D721Med (cell line): ENCODE data around the gene PTPRU.

ENCODE experiments used
- DNase-seq: peaks from one replicate; pipeline ENCODE4 v3.0.0; 2011; ENCODE audit warnings: low spot score; ENCODE audit not compliant: insufficient read length
- FAIRE-seq: peaks from 2 replicates; lab custom pipeline; 2011; peaks lifted over from hg19 to GRCh38; lab: Jason Lieb, UNC
- CTCF ChIP-seq: IDR thresholded peaks from 2 replicates; pipeline ENCODE4 v1.5.1; 2012; ENCODE audit warnings: mild to moderate bottlenecking, control low read depth; ENCODE audit not compliant: insufficient read depth; ENCODE audit errors: missing control alignments

Gene PTPRU

GRCh38 chr1:29278124-29278523, 41.8 kb downstream of the PTPRU start:
- DNase-seq (no peak), FAIRE-seq (no peak)
- TF ChIP-seq CTCF: no peak

- DNase-seq (no peak), FAIRE-seq (no peak)
- TF ChIP-seq CTCF: no peak
These were observed 43.1 kb downstream of the PTPRU start for GRCh38 chr1:29279406-29279805.

DNA sequence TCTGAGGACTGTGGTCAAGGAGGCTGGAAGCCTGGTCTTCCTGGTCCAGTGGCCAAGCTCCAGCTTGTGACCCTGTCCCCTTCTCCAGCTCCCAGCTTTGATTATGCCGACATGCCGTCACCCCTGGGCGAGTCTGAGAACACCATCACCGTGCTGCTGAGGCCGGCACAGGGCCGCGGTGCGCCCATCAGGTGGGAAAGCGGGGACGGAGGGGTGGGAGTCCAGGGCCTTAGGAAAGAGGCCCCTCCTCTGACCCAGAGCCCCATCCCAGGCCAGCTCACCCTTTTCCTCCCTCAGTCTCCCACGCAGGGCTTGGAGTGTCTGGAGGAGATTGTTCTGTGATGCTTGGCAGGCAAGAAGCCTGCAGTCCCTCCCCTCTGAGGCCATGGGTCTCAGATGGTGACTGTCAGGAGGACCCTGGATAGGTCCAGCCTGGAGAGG, 43.6 kb downstream of the PTPRU start:
- no peak for FAIRE-seq
- TF ChIP-seq CTCF: no peak
- no peak for DNase-seq

- no peak for FAIRE-seq
- no peak for DNase-seq
- no peak for TF ChIP-seq CTCF
These were observed 44.2 kb downstream of the PTPRU start for GRCh38 chr1:29280409-29281131.

- DNase-seq (no peak), FAIRE-seq (no peak)
- TF ChIP-seq CTCF: no peak
These were observed 45.2 kb downstream of the PTPRU start for GRCh38 chr1:29281571-29281970.

GRCh38 chr1:29282135-29282923, 46.0 kb downstream of the PTPRU start:
- peak; percentile 80 for FAIRE-seq

More at GRCh38 chr1:29282135-29282923, 46.0 kb downstream of the PTPRU start:
- peak; percentile 70 for DNase-seq
- no peak for TF ChIP-seq CTCF
